DOHH2 (cell line): ENCODE data around the gene ATP8A2.

Experiments used
- EZH2phosphoT487 ChIP-seq: fragments of 200-600 bp; sonication (generic); IDR thresholded peaks from 2 replicates; pipeline ENCODE4 v1.6.1; 2017; ENCODE audit warnings: borderline replicate concordance, mild to moderate bottlenecking, antibody characterized with exemption, low read length, moderate library complexity, mixed read lengths
- TF ChIP-seq, protein P1 (sequence below): fragments of 200-600 bp; sonication (generic); IDR thresholded peaks from one replicate; pipeline ENCODE4 v1.5.1; 2014; ENCODE audit warnings: antibody characterized with exemption, mild to moderate bottlenecking, low read depth, low read length; ENCODE audit not compliant: poor library complexity, severe bottlenecking

DNA sequence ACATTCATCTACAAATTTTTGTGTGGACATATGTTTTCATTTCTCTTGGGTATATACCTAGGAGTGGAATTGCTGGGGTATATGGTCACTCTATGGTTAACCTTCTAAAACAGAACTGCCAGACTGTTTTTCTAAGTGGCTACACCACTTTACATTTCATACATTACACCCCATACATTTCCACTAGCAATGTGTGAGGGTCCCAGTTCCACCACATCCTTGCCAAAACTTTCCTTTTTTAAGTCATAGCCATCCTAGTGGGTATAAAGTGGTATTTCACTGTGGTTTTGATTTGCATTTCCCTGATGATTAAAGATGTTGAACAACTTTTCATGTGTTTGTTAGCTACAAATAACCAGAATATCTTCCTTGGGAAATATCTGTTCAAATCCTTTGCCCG lies 344.0 kb downstream of the ATP8A2 start:
- no peak for TF ChIP-seq EZH2phosphoT487
- TF ChIP-seq, protein P1, sequence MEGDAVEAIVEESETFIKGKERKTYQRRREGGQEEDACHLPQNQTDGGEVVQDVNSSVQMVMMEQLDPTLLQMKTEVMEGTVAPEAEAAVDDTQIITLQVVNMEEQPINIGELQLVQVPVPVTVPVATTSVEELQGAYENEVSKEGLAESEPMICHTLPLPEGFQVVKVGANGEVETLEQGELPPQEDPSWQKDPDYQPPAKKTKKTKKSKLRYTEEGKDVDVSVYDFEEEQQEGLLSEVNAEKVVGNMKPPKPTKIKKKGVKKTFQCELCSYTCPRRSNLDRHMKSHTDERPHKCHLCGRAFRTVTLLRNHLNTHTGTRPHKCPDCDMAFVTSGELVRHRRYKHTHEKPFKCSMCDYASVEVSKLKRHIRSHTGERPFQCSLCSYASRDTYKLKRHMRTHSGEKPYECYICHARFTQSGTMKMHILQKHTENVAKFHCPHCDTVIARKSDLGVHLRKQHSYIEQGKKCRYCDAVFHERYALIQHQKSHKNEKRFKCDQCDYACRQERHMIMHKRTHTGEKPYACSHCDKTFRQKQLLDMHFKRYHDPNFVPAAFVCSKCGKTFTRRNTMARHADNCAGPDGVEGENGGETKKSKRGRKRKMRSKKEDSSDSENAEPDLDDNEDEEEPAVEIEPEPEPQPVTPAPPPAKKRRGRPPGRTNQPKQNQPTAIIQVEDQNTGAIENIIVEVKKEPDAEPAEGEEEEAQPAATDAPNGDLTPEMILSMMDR = no peak
